Stomach (tissue), 9 donors: ENCODE data around the gene SP1. TPM values are rescaled to one million over a fixed set of nuclear protein-coding genes. Genes with fewer than 3 reads are reported as not detected.

Source experiments
- DNase-seq, 2 donors: peaks; one replicate each; pipeline versions ENCODE4 v3.0.0 to v3.0.0-alpha.2; 2013 to 2019
- H3K27ac ChIP-seq, 5 donors: fragments of 200-600 bp in 4 of 5; sonication (generic) in 4 of 5; one replicate each; pipeline ENCODE4 v1.5.1; 2013 to 2019; ENCODE audit warnings: mild to moderate bottlenecking in 1 of 5, moderate library complexity in 1 of 5
- H3K27me3 ChIP-seq, 3 donors: fragments of 200-600 bp; sonication (generic); one replicate each; pipeline ENCODE4 v1.5.1; 2017 to 2019; ENCODE audit warnings: mixed run types in 1 of 3
- H3K36me3 ChIP-seq, 4 donors: fragments of 200-600 bp; sonication (generic); 1 replicate in 3 of 4; 2 replicates in 1 of 4; pipeline ENCODE4 v1.5.1; 2016 to 2019
- H3K4me1 ChIP-seq, 4 donors: fragments of 200-600 bp; sonication (generic); one replicate each; pipeline ENCODE4 v1.5.1; 2016 to 2019
- H3K4me3 ChIP-seq, 4 donors: fragments of 200-600 bp; sonication (generic) in 3 of 4; one replicate each; pipeline ENCODE4 v1.5.1; 2016 to 2019; ENCODE audit warnings: mild to moderate bottlenecking in 1 of 4
- H3K9me3 ChIP-seq, 4 donors: fragments of 200-600 bp; sonication (generic); one replicate each; pipeline ENCODE4 v1.5.1; 2016 to 2019
- EP300 ChIP-seq: sonication (generic); formaldehyde crosslinking; IDR thresholded peaks from one replicate; pipeline ENCODE4 v1.6.1; 2017; ENCODE audit warnings: antibody characterized with exemption
- POLR2A ChIP-seq, 4 donors: fragments of 450-650 bp; IDR thresholded peaks; one replicate each; pipeline ENCODE4 v1.6.1; 2016; ENCODE audit warnings: antibody characterized with exemption in 4 of 4, control low read depth in 2 of 4, mild to moderate bottlenecking in 1 of 4, moderate library complexity in 1 of 4
- POLR2AphosphoS5 ChIP-seq, 3 donors: sonication (generic); formaldehyde crosslinking; IDR thresholded peaks; one replicate each; pipeline ENCODE4 v1.6.1; 2016; ENCODE audit warnings: antibody characterized with exemption in 3 of 3
- WGBS, 5 donors: extraction: QIAGEN DNeasy Blood & Tissue Kit in 3 of 5; methylation state at CpG; one replicate each; pipeline versions ENCODE4 v1.1.5 to v1.1.7; 2013 to 2018; 5-methylcytosine and 5-hydroxymethylcytosine counted together
- intact Hi-C: fragments of 100-400 bp; cut with DNase I; formaldehyde crosslinking; loops from one replicate; pipeline ENCODE4 v1.15.1; 2023; ENCODE audit warnings: low total_unique reads
- polyA plus RNA-seq, 3 donors: library from polyadenylated mRNA; stranded (reverse); fragments of 200-250 nt; gene quantifications; one replicate each; pipeline ENCODE4 v1.2.3, GENCODE V29; 2013
- total RNA-seq, 5 donors: library from RNA; depleted of rRNA; stranded (reverse); fragments of >200 nt; gene quantifications; one replicate each; pipeline versions ENCODE4 v1.1.0 to v1.2.3, GENCODE V29; 2014 to 2016
- TF ChIP-seq, protein P1 (sequence below), 7 experiments: fragments of 450-650 bp in 4 of 7; fragments of 200-600 bp in 3 of 7; sonication (generic) in 3 of 7; IDR thresholded peaks; one replicate each; pipeline ENCODE4 v1.5.1; 2016 to 2019; ENCODE audit warnings: antibody characterized with exemption in 7 of 7, control low read depth in 2 of 7, mild to moderate bottlenecking in 1 of 7
- donor health status: healthy with polysubstance abuse.
- donor health status: Bipolar disorder and iron deficiency.
- donor health status: healthy.

The SP1 gene
- total and polyA plus RNA-seq, 8 donors, result 10.2 to 142 (median 22.4) TPM

- peak overlapping the region in 4 of 5 donors; percentile 95 to 96 (median 96) for H3K27ac ChIP-seq
- peaks cover 16 to 19% (median 18%) of the 10 kb centered on the region in 4 donors for H3K36me3 ChIP-seq
- intact Hi-C loops, result no loop called here
- 93 to 98% (median 97%) methylated on average over 12 of the region's 12 CpGs for WGBS, 5 donors
- no peak overlapping the region for H3K4me3 ChIP-seq
- no peaks in the 10 kb centered on the region for H3K27me3 ChIP-seq
- H3K4me1 ChIP-seq, result peaks cover 27 to 46% (median 40%) of the 10 kb centered on the region in 4 donors
- H3K9me3 ChIP-seq, result no peaks in the 10 kb centered on the region
- TF ChIP-seq, protein P1, sequence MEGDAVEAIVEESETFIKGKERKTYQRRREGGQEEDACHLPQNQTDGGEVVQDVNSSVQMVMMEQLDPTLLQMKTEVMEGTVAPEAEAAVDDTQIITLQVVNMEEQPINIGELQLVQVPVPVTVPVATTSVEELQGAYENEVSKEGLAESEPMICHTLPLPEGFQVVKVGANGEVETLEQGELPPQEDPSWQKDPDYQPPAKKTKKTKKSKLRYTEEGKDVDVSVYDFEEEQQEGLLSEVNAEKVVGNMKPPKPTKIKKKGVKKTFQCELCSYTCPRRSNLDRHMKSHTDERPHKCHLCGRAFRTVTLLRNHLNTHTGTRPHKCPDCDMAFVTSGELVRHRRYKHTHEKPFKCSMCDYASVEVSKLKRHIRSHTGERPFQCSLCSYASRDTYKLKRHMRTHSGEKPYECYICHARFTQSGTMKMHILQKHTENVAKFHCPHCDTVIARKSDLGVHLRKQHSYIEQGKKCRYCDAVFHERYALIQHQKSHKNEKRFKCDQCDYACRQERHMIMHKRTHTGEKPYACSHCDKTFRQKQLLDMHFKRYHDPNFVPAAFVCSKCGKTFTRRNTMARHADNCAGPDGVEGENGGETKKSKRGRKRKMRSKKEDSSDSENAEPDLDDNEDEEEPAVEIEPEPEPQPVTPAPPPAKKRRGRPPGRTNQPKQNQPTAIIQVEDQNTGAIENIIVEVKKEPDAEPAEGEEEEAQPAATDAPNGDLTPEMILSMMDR (IDR thresholded peaks at IDR 0.05), result no peak
- TF ChIP-seq EP300 (no peak), POLR2A (IDR thresholded peaks at IDR 0.05) (no peak), POLR2AphosphoS5 (IDR thresholded peaks at IDR 0.05) (no peak)
- no peak for DNase-seq
Measured at GRCh38 chr12:53378222-53378621, 1.8 kb upstream of the SP1 start.

GRCh38 chr12:53378724-53379388 lies 1.1 kb upstream of the SP1 start:
- Histone ChIP-seq H3K9me3 (no peaks in the 10 kb centered on the region), H3K27me3 (no peaks in the 10 kb centered on the region), H3K4me1 (peaks cover 32 to 46% (median 42%) of the 10 kb centered on the region in 4 donors), H3K27ac (peak overlapping the region; percentile 85 to 96 (median 95)), H3K36me3 (peaks cover 21 to 26% (median 23%) of the 10 kb centered on the region in 4 donors), H3K4me3 (peak overlapping the region; percentile 48 to 58 (median 54))
- peak in 1 of 2 donors; percentile 64 for DNase-seq
- peak in 1 of 4 donors; percentile 59 for TF ChIP-seq POLR2A (IDR thresholded peaks at IDR 0.05)
- TF ChIP-seq EP300, result no peak
- intact Hi-C loops, result no loop called here
- WGBS, 5 donors, result 10 to 16% (median 13%) methylated on average over 23 of the region's 23 CpGs

DNA sequence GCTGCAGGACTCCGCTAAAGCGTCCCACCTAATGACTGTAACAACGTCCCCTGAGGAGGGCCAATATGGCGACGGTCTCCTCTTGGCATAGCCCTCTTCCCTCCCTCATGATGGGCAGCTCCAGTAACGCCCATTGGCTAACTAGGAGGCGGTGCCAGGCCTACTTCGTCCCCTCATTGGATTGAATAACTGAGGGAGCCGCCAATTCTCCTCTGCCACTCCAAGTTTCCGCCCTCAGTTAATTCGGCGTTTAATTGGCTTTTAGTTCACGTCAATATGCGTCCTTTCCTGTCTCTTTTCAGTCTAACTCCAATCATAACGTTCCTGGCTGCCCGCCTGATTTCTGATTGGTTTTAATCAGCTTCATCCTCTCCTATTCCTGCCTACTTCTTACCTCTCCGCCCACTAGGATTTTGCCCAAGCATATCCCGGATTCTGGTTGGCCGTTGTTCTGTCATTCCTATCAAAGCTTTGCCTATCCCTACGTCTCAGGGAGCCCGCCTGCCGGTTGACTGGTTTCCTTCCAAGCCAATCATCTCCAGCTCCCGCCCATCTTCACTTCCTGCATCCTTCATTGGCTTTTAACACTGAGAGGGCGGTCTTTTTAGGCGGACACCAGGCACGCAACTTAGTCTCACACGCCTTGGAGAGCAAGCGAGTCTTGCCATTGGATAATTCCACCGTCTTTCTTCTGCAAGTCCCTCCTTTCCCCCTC lies 430 bp upstream of the SP1 start:
- Histone ChIP-seq H3K27ac (peak overlapping the region; percentile 96 to 100 (median 97)), H3K27me3 (no peaks in the 10 kb centered on the region), H3K36me3 (peaks cover 25 to 33% (median 30%) of the 10 kb centered on the region in 4 donors), H3K4me1 (peaks cover 38 to 49% (median 48%) of the 10 kb centered on the region in 4 donors), H3K9me3 (no peaks in the 10 kb centered on the region), H3K4me3 (peak overlapping the region; percentile 53 to 88 (median 68))
- 0 to 1% (median 1%) methylated on average over 29 of the region's 29 CpGs for WGBS, 5 donors
- intact Hi-C loops, result no loop called here
- peak; percentile 100 for DNase-seq
- TF ChIP-seq POLR2A (IDR thresholded peaks at IDR 0.05) (no peak), POLR2AphosphoS5 (IDR thresholded peaks at IDR 0.05) (peak; percentile 82 to 99 (median 97))

GRCh38 chr12:53380794-53381730 lies 1.1 kb downstream of the SP1 start:
- peak overlapping the region; percentile 49 to 88 (median 68) for H3K4me3 ChIP-seq
- peaks cover 53 to 64% (median 63%) of the 10 kb centered on the region in 4 donors for H3K4me1 ChIP-seq
- no peak for TF ChIP-seq POLR2AphosphoS5 (IDR thresholded peaks at IDR 0.05)
- TF ChIP-seq, protein P1 (IDR thresholded peaks at IDR 0.05), result no peak
- no peak for TF ChIP-seq EP300
- TF ChIP-seq POLR2A (IDR thresholded peaks at IDR 0.05), result no peak
- WGBS, 5 donors, result 7 to 11% (median 9%) methylated on average over 17 to 21 of the region's 21 CpGs
- H3K9me3 ChIP-seq, result no peaks in the 10 kb centered on the region
- H3K27me3 ChIP-seq, result no peaks in the 10 kb centered on the region
- peaks cover 26 to 44% (median 40%) of the 10 kb centered on the region in 4 donors for H3K36me3 ChIP-seq
- DNase-seq, result peak in 1 of 2 donors; percentile 40
- H3K27ac ChIP-seq, result peak overlapping the region; percentile 86 to 100 (median 97)
- intact Hi-C loops, result no loop called here
